HG02642 (cell line): Measurements from ENCODE around the gene ALKBH7.

Source experiments
- ATAC-seq: cut with Tn5 transposase; IDR thresholded peaks from one replicate; pipeline ENCODE4 v1.9.1; 2021; ENCODE audit warnings: mild to moderate bottlenecking; ENCODE audit not compliant: unreplicated experiment, poor library complexity

The ALKBH7 gene

GRCh38 chr19:6421075-6422014 is 48.8 kb downstream of the ALKBH7 start:
- ATAC-seq, result no peak

GRCh38 chr19:6423499-6424194 is 51.1 kb downstream of the ALKBH7 start:
- ATAC-seq, result no peak

GRCh38 chr19:6424195-6424938 is 51.8 kb downstream of the ALKBH7 start, which contains the start of gene KHSRP:
Gene KHSRP (minus strand): TSS chr19:6424811. CDS start chr19:6424701, 110 bp downstream.
- ATAC-seq, result peak; percentile 0
